ENCODE data around the gene DMD.

The DMD gene

GRCh38 chrX:31832263-31832662, 1379.1 kb downstream of the DMD start:
- no peak for DNase-seq

- no peak for DNase-seq
Measured at GRCh38 chrX:31820430-31821210, 1390.7 kb downstream of the DMD start.

- no peak for DNase-seq
Measured at GRCh38 chrX:31819455-31819854, 1391.9 kb downstream of the DMD start.

- no peak for DNase-seq
Measured at GRCh38 chrX:31811106-31811505, 1400.2 kb downstream of the DMD start.

GRCh38 chrX:31808357-31808756, 1403.0 kb downstream of the DMD start:
- no peak for DNase-seq

- DNase-seq = no peak
Measured at GRCh38 chrX:31807165-31807564, 1404.2 kb downstream of the DMD start.

GRCh38 chrX:31805781-31806180, 1405.6 kb downstream of the DMD start:
- no peak for DNase-seq

- no peak for DNase-seq
Measured at GRCh38 chrX:31800219-31800618, 1411.1 kb downstream of the DMD start.

GRCh38 chrX:31796624-31797023, 1414.7 kb downstream of the DMD start:
- no peak for DNase-seq

GRCh38 chrX:31747411-31747810, 1463.9 kb downstream of the DMD start:
- no peak for DNase-seq

GRCh38 chrX:31743004-31743403, 1468.3 kb downstream of the DMD start:
- no peak for DNase-seq

GRCh38 chrX:31717474-31717873, 1493.9 kb downstream of the DMD start:
- DNase-seq = no peak

GRCh38 chrX:31715675-31716074, 1495.7 kb downstream of the DMD start:
- DNase-seq = no peak

GRCh38 chrX:31714797-31715196, 1496.6 kb downstream of the DMD start:
- no peak for DNase-seq

GRCh38 chrX:31713120-31713519, 1498.2 kb downstream of the DMD start:
- no peak for DNase-seq

GRCh38 chrX:31711166-31711565, 1500.2 kb downstream of the DMD start:
- DNase-seq = no peak

GRCh38 chrX:31708116-31708515, 1503.2 kb downstream of the DMD start:
- no peak for DNase-seq

GRCh38 chrX:31706466-31706865, 1504.9 kb downstream of the DMD start:
- no peak for DNase-seq

GRCh38 chrX:31705816-31706215, 1505.5 kb downstream of the DMD start:
- DNase-seq = no peak

- DNase-seq = no peak
Measured at GRCh38 chrX:31704938-31705337, 1506.4 kb downstream of the DMD start.

GRCh38 chrX:31702222-31702621, 1509.1 kb downstream of the DMD start:
- DNase-seq = no peak

- DNase-seq = no peak
Measured at GRCh38 chrX:31697294-31697916, 1513.9 kb downstream of the DMD start.

GRCh38 chrX:31679861-31680260, 1531.5 kb downstream of the DMD start:
- no peak for DNase-seq

GRCh38 chrX:31670245-31670644, 1541.1 kb downstream of the DMD start:
- DNase-seq = no peak

GRCh38 chrX:31665454-31665853, 1545.9 kb downstream of the DMD start:
- no peak for DNase-seq

All from NCI-H1048 (cell line).